ENCODE measurements around the gene CYP24A1.

DNA sequence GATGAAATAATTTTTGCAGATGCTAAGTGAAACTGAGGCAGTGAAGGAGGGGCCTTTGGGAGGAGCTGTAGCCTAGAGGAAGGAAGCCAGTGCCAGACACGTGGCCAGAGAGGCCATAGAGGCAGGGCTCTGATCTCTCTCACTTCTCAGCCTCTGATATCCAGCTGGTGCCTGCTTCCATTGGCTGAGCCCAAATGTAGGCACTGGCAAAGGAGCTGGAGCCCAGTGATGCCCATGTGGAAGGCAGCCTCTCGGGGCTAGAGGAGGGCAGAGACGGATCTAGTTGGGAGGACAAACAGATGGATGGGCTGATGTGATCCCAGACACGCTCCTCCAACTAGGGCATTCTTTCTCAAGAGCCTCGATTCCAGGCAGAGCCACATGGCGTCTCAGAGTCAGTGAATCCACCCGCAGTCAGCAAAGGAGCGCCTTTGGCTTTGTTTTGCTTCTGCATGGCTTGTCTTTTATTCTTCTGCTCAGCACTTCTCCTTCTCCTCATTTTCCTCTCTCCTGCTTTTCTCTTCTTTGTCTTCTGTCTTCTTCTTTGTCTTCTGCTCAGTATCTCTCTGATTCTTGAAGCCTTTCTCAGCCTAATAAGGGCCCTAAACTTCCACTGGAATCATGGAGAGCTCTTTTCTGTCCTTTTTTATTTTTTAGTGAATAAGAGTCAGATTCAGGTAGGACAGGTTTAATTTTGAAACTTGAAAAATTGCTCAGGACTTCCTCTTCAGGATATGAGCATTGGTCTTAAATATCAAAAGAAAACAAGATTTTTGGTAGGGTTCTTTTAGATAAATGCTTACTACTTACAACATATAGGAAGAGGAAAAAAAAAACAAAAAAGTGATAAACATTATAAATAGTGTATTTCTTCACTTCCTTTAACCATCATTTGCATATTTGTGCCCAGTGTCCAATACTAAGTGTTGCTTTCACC is 41.8 kb downstream of the CYP24A1 start:
- TF ChIP-seq, protein P1, sequence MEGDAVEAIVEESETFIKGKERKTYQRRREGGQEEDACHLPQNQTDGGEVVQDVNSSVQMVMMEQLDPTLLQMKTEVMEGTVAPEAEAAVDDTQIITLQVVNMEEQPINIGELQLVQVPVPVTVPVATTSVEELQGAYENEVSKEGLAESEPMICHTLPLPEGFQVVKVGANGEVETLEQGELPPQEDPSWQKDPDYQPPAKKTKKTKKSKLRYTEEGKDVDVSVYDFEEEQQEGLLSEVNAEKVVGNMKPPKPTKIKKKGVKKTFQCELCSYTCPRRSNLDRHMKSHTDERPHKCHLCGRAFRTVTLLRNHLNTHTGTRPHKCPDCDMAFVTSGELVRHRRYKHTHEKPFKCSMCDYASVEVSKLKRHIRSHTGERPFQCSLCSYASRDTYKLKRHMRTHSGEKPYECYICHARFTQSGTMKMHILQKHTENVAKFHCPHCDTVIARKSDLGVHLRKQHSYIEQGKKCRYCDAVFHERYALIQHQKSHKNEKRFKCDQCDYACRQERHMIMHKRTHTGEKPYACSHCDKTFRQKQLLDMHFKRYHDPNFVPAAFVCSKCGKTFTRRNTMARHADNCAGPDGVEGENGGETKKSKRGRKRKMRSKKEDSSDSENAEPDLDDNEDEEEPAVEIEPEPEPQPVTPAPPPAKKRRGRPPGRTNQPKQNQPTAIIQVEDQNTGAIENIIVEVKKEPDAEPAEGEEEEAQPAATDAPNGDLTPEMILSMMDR (IDR thresholded peaks at IDR 0.05; ENCODE audit: low read length): no peak
- no peak for TF ChIP-seq EZH2 (IDR thresholded peaks at IDR 0.05; ENCODE audit: borderline replicate concordance, low read length)
